ENCODE results near the gene CHST10. TPM values are rescaled to one million over a fixed set of nuclear protein-coding genes. Genes with fewer than 3 reads are reported as not detected.

Gene CHST10
- total RNA-seq, 1 donor: 7.2 TPM

DNA sequence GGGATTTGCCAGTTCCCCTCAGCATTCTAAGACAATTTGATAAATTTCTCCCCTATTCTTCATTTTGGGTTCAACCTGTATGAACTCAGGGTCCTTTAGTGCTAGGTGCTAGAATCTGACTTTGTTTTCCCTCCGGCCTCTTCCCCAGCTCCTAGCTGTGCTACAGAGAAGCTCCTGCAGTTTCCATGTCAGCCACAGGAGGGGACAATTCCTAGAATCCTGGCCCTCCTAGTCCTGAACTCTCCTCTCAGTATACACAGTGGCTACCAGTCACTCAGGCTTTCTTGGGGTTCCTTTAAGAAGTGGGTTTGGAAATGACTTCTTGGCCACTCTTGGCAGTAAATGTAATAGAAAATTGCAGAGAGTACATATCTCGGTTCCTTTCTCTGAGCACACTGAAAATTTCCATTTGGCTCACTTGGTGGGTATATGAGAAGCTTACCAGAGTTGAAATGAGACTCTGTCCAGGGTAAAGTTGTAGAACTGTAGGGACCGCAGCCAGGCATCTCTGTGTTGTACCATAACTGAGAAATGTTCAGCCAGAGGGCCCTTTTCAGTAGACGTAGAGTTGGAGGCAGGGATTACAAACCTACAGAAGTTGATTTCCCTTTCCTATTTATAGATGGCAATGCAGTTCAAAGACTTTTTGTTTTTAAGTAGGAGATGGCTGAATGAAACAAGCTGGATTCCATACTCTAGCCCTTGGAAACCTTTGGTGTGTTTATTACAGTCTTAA lies 5.0 kb upstream of the CHST10 start:
- H3K4me2 ChIP-seq (ENCODE audit: insufficient read depth, low read length): no peak overlapping the region
- no peaks in the 10 kb centered on the region for H3K79me2 ChIP-seq (ENCODE audit: insufficient read depth, low read length)
- no peaks in the 10 kb centered on the region for H3K9me3 ChIP-seq (ENCODE audit: low read depth, low read length)
- H3K36me3 ChIP-seq (ENCODE audit: insufficient read depth, low read length): no peaks in the 10 kb centered on the region
- DNase-seq (ENCODE audit: insufficient read length, low spot score, missing footprints): peak; percentile 96
- no peak overlapping the region for H3K27ac ChIP-seq (ENCODE audit: low read depth, low read length)
- H3K4me3 ChIP-seq (ENCODE audit: insufficient read depth, low read length): no peak overlapping the region
- H3K4me1 ChIP-seq (ENCODE audit: insufficient read depth, low read length): no peaks in the 10 kb centered on the region
- H2AFZ ChIP-seq (ENCODE audit: low read length): no peak overlapping the region
- no peaks in the 10 kb centered on the region for H4K20me1 ChIP-seq (ENCODE audit: insufficient read depth, low read length)
- peak; percentile 62 for TF ChIP-seq CTCF (IDR thresholded peaks at IDR 0.05; ENCODE audit: extremely low read depth, low read depth, low read length)
- no peaks in the 10 kb centered on the region for H3K27me3 ChIP-seq (ENCODE audit: insufficient read depth, low read length)

GRCh38 chr2:100419915-100420314 lies 2.4 kb upstream of the CHST10 start:
- Histone ChIP-seq H3K4me1 (ENCODE audit: insufficient read depth, low read length) (peaks cover 3% of the 10 kb centered on the region), H3K4me2 (ENCODE audit: insufficient read depth, low read length) (no peak overlapping the region), H3K36me3 (ENCODE audit: insufficient read depth, low read length) (no peaks in the 10 kb centered on the region), H3K4me3 (ENCODE audit: insufficient read depth, low read length) (no peak overlapping the region), H3K27me3 (ENCODE audit: insufficient read depth, low read length) (no peaks in the 10 kb centered on the region), H3K9me3 (ENCODE audit: low read depth, low read length) (no peaks in the 10 kb centered on the region), H3K79me2 (ENCODE audit: insufficient read depth, low read length) (peaks cover 4% of the 10 kb centered on the region), H3K27ac (ENCODE audit: low read depth, low read length) (no peak overlapping the region), H2AFZ (ENCODE audit: low read length) (no peak overlapping the region), H4K20me1 (ENCODE audit: insufficient read depth, low read length) (no peaks in the 10 kb centered on the region)
- no peak for DNase-seq (ENCODE audit: insufficient read length, low spot score, missing footprints)
- no peak for TF ChIP-seq CTCF (IDR thresholded peaks at IDR 0.05; ENCODE audit: extremely low read depth, low read depth, low read length)

- H3K36me3 ChIP-seq (ENCODE audit: insufficient read depth, low read length): no peaks in the 10 kb centered on the region
These were observed 1.0 kb upstream of the CHST10 start for GRCh38 chr2:100418406-100418962.

More at GRCh38 chr2:100418406-100418962, 1.0 kb upstream of the CHST10 start:
- DNase-seq (ENCODE audit: insufficient read length, low spot score, missing footprints): no peak
- peaks cover 3% of the 10 kb centered on the region for H3K4me1 ChIP-seq (ENCODE audit: insufficient read depth, low read length)
- H3K4me2 ChIP-seq (ENCODE audit: insufficient read depth, low read length): no peak overlapping the region
- no peak for TF ChIP-seq CTCF (IDR thresholded peaks at IDR 0.05; ENCODE audit: extremely low read depth, low read depth, low read length)
- no peak overlapping the region for H3K4me3 ChIP-seq (ENCODE audit: insufficient read depth, low read length)
- H4K20me1 ChIP-seq (ENCODE audit: insufficient read depth, low read length): no peaks in the 10 kb centered on the region
- no peaks in the 10 kb centered on the region for H3K9me3 ChIP-seq (ENCODE audit: low read depth, low read length)
- H3K27ac ChIP-seq (ENCODE audit: low read depth, low read length): no peak overlapping the region
- H3K27me3 ChIP-seq (ENCODE audit: insufficient read depth, low read length): no peaks in the 10 kb centered on the region
- H2AFZ ChIP-seq (ENCODE audit: low read length): peak overlapping the region; percentile 38
- peaks cover 4% of the 10 kb centered on the region for H3K79me2 ChIP-seq (ENCODE audit: insufficient read depth, low read length)
